Ascending aorta (tissue), 2 donors: ENCODE measurements around the gene HINT2. TPM values are rescaled to one million over a fixed set of nuclear protein-coding genes. Genes with fewer than 3 reads are reported as not detected.
A peak's percentile ranks its signal among the peaks of the same experiment; 100 is the strongest.

Experiments used
- DNase-seq, 2 donors: peaks; one replicate each; pipeline ENCODE4 v3.0.0-alpha.2; 2019; ENCODE audit warnings: low spot score in 2 of 2
- H3K27ac ChIP-seq, 2 donors: fragments of 200-600 bp; sonication (generic); one replicate each; pipeline ENCODE4 v1.5.1; 2016 to 2017; ENCODE audit warnings: mild to moderate bottlenecking in 1 of 2
- H3K27me3 ChIP-seq: fragments of 200-600 bp; sonication (generic); one replicate; pipeline ENCODE4 v1.5.1; 2017
- H3K36me3 ChIP-seq, 2 donors: fragments of 200-600 bp; sonication (generic); one replicate each; pipeline ENCODE4 v1.5.1; 2016
- H3K4me1 ChIP-seq, 2 donors: fragments of 200-600 bp; sonication (generic); one replicate each; pipeline ENCODE4 v1.5.1; 2016 to 2017; ENCODE audit warnings: mild to moderate bottlenecking in 1 of 2
- H3K4me3 ChIP-seq, 2 donors: fragments of 200-600 bp; sonication (generic); one replicate each; pipeline ENCODE4 v1.5.1; 2016 to 2017; ENCODE audit warnings: mild to moderate bottlenecking in 1 of 2
- H3K9me3 ChIP-seq, 2 donors: fragments of 200-600 bp; sonication (generic); one replicate each; pipeline ENCODE4 v1.5.1; 2016
- intact Hi-C: fragments of 100-400 bp; cut with DNase I; formaldehyde crosslinking; loops from one replicate; pipeline ENCODE4 v1.15.1; 2023
- total RNA-seq: library from RNA; depleted of rRNA; stranded (reverse); fragments of >200 nt; gene quantifications from one replicate; pipeline ENCODE4 v1.1.0, GENCODE V29; 2016
- TF ChIP-seq, protein P1 (sequence below), 3 experiments: fragments of 200-600 bp in 2 of 3; fragments of 450-650 bp in 1 of 3; sonication (generic) in 2 of 3; IDR thresholded peaks; one replicate each; pipeline ENCODE4 v1.5.1; 2016 to 2019; ENCODE audit warnings: antibody characterized with exemption in 3 of 3, mild to moderate bottlenecking in 1 of 3, moderate library complexity in 1 of 3

Gene HINT2
- total RNA-seq, 1 donor from 2014 or later: 21.6 TPM

DNA sequence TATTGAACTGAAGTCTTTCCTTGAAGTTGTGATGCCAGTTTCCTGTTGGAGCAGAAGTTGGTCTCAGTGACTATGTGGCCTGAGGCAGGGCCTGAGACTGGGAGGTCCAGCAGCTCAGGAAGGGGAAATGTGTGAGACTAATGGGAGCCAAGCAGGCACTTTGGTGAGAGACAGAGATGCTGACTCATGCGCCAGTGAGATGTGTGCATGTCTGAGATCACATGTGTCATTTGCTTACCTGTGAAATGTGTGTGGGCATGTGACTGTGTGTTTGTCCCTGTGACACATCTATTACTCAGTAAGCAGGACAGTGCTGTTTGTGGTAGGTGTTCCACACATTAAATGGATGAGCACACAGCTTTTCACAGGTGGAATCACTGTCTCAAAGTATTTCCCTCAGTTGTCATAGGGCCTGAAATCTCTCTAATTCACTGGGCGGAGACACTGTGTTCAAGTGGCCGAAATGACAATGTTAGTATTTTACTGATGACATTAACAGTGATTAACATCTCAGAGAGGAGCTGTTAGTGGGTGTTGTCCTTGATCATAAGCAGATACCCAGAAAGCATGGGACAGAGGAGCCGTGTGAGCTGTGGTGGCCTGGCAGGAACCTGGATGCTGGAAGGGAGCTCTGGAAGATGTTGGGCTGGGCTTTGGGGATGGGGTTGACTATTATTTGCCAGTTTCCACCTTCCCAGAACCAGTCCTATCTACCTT lies 16.0 kb downstream of the HINT2 start:
- Histone ChIP-seq H3K27ac (peak overlapping the region in 1 of 2 donors; percentile 12), H3K4me3 (no peak overlapping the region), H3K27me3 (no peaks in the 10 kb centered on the region), H3K4me1 (peaks cover 5 to 8% of the 10 kb centered on the region in 2 donors), H3K9me3 (no peaks in the 10 kb centered on the region), H3K36me3 (peaks cover 22 to 34% of the 10 kb centered on the region in 2 donors)
- intact Hi-C loops: no loop called here
- TF ChIP-seq, protein P1, sequence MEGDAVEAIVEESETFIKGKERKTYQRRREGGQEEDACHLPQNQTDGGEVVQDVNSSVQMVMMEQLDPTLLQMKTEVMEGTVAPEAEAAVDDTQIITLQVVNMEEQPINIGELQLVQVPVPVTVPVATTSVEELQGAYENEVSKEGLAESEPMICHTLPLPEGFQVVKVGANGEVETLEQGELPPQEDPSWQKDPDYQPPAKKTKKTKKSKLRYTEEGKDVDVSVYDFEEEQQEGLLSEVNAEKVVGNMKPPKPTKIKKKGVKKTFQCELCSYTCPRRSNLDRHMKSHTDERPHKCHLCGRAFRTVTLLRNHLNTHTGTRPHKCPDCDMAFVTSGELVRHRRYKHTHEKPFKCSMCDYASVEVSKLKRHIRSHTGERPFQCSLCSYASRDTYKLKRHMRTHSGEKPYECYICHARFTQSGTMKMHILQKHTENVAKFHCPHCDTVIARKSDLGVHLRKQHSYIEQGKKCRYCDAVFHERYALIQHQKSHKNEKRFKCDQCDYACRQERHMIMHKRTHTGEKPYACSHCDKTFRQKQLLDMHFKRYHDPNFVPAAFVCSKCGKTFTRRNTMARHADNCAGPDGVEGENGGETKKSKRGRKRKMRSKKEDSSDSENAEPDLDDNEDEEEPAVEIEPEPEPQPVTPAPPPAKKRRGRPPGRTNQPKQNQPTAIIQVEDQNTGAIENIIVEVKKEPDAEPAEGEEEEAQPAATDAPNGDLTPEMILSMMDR (IDR thresholded peaks at IDR 0.05): no peak
- peak in 1 of 2 donors; percentile 60 for DNase-seq

DNA sequence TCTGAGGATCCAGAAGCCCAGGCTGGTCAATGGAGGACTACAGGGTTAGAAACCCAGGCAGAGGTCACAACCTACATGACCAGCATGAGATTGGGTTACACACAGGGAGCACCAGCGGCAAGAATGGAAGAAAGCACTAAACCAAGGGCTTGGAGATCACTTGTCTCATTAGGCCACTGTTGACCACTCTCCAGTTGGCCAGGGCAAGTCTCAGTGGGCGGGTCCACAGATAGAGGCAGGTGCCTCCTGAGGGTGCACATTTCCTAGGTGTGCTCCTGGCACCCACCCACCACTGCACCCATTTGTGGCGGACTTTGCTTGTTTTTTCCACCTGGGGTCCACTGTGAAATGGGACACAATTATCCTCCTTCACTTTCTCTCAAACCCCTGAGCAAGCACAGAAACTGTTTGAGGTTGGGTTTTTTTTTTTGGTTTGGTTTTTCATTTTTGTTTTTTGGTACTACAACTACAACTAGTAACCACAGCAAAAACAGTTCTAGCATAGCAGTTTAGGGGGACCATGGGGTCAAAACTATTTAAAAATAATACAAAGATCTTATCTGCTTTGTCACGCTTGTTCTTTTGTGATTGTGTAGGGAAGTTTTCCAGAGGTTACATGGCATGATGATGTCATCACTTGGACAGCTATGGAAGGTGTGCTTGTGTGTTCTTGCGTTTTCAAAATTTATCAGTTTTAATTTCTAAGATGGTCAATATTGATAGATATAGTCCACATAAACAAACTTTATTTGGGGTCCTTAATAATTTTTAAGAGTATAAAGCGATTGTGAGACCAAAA lies 17.3 kb downstream of the HINT2 start:
- peaks cover 5 to 19% of the 10 kb centered on the region in 2 donors for H3K4me1 ChIP-seq
- peak overlapping the region; percentile 20 to 38 for H3K27ac ChIP-seq
- intact Hi-C loops: no loop called here
- DNase-seq: peak in 1 of 2 donors; percentile 13
- no peaks in the 10 kb centered on the region for H3K27me3 ChIP-seq
- no peak overlapping the region for H3K4me3 ChIP-seq
- H3K9me3 ChIP-seq: no peaks in the 10 kb centered on the region
- peaks cover 22 to 30% of the 10 kb centered on the region in 2 donors for H3K36me3 ChIP-seq
- TF ChIP-seq, protein P1 (IDR thresholded peaks at IDR 0.05): no peak

DNA sequence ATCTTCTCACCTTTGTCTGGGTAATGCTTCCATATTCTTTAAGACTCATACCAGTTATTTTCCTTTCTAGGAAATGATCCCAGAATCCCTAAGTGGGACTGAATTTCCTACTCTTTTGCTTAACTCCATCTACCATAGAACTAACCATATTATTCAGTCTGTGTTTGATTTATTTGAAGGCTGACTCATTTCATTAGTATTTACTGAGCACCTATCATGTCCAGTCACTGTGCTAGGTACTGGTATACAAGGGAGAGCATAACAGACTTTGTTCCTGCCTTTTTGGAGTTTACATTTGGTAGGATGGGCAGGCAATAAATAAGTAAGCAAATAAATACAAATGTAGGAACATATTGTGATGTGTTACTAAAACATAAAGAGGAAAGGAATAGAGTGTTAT lies 19.1 kb downstream of the HINT2 start:
- H3K36me3 ChIP-seq: peaks cover 12% of the 10 kb centered on the region in 2 donors
- H3K27ac ChIP-seq: no peak overlapping the region
- no peak for DNase-seq
- H3K4me1 ChIP-seq: peaks cover 5 to 29% of the 10 kb centered on the region in 2 donors
- intact Hi-C loops: no loop called here
- H3K9me3 ChIP-seq: no peaks in the 10 kb centered on the region
- TF ChIP-seq, protein P1 (IDR thresholded peaks at IDR 0.05): no peak
- H3K4me3 ChIP-seq: no peak overlapping the region
- H3K27me3 ChIP-seq: no peaks in the 10 kb centered on the region

DNA sequence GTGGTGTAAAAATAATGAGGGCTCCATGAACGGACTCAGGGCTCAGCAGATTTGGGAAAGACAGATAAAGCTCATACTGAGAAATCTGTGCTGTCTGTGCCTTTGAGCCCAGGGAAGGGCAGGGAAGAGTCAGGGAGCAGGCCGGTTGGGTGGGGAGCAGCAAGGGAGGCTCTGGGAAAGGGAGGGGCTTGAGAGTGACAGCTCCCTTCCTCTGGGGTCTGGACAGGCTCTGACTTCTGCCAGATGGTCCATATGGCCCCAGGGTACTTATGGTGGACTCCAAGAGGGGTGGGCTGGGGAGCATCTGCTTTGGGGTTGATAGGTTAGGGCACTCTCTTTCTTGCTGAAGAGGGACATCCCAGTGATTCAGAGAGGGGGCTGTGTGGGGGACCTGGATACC lies 21.4 kb downstream of the HINT2 start:
- TF ChIP-seq, protein P1 (IDR thresholded peaks at IDR 0.05): no peak
- Histone ChIP-seq H3K27me3 (no peaks in the 10 kb centered on the region), H3K27ac (peak overlapping the region; percentile 81 to 87), H3K4me3 (peak overlapping the region; percentile 64 to 87), H3K4me1 (peaks cover 5 to 32% of the 10 kb centered on the region in 2 donors), H3K9me3 (no peaks in the 10 kb centered on the region), H3K36me3 (no peaks in the 10 kb centered on the region)
- intact Hi-C loops: loop anchor here (1.0 to 5.0 kb wide), 2 partner anchors 19 to 154 kb away; partner anchors contain the start of gene SPAG8
- no peak for DNase-seq

DNA sequence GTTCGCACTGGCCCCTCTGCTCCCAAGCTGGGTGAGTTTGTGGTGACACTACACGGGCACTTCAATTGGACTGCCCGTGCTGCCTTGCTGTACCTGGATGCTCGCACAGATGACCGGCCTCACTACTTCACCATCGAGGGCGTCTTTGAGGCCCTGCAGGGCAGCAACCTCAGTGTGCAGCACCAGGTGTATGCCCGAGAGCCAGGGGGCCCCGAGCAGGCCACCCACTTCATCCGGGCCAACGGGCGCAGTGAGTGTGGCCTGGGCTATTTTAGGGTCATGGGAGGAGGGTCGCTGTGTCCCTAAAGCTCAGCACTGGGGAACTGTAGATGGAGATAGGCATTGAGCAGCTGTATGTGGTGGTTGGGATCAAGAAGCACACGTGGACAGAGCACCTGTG lies 22.0 kb downstream of the HINT2 start:
- TF ChIP-seq, protein P1 (IDR thresholded peaks at IDR 0.05): no peak
- H3K4me1 ChIP-seq: peaks cover 5 to 32% of the 10 kb centered on the region in 2 donors
- no peak for DNase-seq
- peak overlapping the region; percentile 81 to 87 for H3K27ac ChIP-seq
- H3K36me3 ChIP-seq: no peaks in the 10 kb centered on the region
- intact Hi-C loops: loop anchor here (1.0 to 5.0 kb wide), 2 partner anchors 19 to 154 kb away; partner anchors contain the start of gene SPAG8
- H3K27me3 ChIP-seq: no peaks in the 10 kb centered on the region
- peak overlapping the region; percentile 64 to 87 for H3K4me3 ChIP-seq
- H3K9me3 ChIP-seq: no peaks in the 10 kb centered on the region
